ENCODE results near the gene ACOX1.

Gene ACOX1

DNA sequence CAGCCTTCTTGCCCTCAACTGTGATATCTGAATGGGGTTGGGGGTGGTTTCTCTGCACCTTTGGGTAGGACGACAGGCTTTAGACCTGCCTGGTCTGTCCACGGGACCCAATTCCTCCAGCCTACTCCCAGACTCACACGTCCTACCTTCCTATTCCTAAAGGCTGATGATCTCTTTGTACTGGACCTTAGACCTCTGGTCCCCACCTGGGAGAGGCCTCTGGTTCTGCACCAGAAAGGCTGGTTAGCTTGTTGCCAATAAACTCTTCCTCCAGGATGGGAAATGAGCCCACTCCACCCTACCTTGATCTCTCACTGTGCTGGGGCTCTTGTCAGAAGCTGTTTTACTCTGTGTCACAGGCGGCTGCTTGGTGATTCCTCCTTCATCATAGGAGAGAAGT lies 52.5 kb downstream of the ACOX1 start:
- no peak for DNase-seq

DNA sequence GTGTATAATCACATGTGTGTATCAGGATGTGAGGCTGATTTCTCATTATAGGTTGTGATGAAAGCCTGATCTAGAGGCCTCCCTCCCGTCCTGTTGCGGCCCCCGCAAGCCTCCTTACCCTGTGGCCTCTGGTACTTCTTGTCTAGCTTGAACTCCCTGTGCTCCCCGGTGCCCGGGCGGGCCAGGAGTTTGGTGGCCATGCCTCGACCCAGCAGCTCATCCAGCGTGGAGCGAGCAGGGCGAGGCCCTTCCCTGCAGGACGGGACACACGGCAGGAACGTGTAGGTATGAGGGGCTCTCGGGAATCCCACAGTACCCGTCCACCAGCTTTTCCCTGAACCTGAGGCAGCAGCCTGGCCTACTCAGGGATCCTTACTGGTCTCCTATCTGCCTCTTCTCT lies 53.1 kb downstream of the ACOX1 start:
- DNase-seq = no peak

DNA sequence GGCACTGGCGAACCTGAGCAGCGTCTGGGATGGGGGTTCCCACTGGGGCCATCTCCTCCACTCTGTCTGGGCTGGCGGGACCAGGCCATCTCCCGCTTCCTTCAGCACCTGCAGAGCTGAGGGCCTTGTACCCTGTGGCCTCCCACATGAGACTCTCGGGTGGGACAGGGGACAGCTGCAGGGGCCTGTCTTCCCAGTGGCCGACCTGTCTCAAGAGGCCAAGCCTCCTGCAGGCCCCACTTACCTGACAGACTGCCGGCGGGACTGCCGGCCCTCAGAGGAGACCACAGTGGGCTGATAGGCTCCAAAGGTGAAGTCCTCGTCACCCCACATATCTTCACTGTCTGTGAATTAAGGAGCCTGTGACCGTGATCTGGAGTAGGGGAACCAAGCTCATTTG lies 53.9 kb downstream of the ACOX1 start:
- DNase-seq = no peak

DNA sequence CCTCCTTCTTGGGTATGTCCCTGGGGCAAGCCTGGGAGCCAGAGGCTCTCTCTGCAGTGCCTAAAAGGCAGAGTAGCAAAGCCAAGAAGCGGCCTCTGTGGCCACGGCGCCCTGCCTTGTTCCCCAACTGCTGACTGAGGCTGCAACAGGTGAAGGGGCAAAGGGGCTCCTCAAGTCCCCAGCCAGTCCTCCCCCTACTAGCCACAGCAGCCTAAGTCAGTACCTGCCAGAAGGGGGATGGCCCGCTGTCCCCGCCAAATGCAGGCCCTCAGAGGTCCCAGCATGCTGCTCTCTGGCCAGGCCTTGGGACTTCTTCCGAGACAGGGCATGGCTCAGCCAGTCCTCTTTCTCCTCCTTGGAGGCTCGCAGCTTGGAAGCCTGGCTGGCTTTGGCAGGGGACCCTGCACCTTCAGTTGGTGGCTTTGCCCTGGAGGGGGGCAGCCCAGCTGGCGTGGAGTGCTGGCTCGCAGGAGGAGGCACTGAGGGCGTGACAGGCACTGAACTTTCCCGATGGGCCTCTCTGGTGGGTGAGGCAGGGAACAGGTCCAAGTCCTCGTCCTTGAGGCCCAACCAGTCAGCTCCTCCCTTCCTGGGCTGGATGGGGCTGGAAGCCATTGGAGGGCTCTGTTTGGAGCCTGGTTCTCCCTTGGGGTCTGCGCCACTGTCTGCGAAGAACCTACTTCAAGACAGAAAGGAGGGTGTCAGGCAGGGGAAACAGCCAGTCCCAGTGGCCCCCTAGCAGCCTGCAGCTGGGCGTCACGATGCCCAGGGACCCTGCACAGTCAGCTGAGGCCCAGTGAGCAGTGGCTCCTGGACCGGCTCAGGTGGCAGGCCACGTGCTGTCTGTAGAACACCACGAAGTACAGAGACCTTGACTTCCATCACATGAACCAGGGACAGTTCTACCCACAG lies 55.7 kb downstream of the ACOX1 start:
- no peak for DNase-seq

DNA sequence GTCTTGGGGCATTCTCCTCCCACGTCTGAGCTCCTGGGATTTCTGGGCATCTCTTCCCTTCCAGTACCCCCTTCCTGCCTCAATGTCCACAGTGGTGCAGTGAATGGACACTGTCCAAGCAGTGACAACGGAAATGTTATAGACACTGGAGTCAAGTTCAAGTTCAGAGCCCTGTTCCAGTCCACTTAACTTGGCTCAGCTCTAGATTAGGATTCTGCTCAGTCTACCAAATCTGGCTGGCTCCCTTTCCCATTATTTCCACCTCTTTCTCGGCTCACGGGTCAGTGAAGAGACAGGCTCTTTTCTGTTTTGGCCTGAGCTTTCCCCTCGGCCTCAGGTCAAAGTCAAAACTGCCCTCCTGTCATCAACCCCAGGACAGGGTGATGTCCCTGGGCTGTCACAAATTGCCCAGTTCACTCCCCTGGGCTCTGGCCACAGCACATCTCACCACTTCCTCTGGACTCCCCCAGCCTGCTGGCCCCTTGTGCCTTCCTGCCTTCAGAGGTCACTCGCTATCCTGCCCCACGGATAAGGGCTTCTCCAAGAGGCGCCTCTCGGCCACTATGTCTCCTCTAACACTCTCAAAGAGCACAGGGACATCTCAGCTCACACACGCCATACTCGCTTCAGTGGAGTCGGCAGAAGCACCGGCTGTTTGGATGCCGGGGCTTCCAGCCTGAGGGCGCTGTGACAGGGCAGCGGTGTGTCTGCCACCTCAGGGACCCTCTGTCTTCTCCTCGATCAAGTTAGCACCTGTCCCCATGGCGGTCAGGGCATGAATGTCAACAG lies 56.6 kb downstream of the ACOX1 start:
- DNase-seq = no peak

DNA sequence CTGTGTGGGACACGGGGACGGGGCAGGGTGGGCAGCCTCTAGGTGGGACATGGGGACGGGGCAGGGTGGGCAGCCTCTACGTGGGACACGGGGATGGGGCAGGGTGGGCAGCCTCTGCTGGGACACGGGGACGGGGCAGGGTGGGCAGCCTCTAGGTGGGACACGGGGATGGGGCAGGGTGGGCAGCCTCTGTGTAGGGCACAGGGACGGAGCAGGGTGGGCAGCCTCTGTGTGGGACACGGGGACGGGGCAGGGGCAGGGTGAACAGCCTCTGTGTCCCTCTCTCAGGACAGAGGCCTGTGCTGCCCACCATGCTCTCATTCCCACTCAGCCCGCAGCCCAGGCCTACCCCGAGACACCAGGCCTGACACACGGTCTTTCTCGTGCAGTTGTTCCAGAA lies 57.4 kb downstream of the ACOX1 start:
- no peak for DNase-seq

DNA sequence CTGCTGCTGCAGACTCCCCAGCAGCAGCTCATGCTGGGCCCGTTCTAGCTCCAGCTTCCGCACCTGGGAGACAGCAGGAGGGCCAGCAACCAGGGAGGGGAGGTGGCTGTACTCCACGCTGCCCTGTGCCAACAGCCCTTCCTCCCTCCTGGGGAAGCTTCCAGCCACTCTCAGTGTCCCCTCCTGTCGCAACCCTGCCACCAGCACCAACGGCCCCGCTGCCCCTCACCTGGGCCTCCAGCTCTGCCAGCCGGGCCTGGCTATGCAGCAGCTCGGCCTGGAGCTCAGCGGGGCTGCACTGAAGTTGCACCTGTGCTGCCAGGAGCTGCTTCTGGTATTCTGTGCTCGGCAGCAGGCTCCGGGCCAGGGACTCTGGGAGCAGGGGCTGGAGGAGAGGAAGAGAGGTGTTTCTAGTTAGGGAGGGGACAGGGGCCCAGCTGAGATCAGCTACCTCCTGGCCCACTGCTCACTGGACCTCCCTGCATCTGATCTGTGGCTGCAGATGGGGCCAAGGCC lies 58.9 kb downstream of the ACOX1 start:
- DNase-seq = peak; percentile 89 to 94

DNA sequence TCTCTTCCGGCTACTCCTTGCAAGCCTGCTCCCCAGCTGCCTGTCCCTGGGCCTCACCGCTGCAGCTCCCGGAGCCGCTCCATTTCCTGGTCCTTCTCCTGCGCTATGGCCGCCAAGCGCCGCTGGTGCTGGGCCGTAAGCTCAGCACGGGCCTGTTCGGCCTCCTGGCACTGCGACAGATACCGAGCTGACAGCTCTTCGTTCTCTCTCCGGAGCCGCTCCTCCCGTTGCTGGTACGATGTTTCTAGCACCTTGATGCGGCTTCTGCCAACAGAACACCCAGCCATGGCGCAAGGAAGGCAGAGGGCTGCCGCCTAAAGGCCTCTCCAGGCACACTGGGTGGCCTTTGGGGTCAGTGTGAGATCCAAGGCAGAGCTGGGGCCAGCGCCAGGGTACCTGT lies 59.4 kb downstream of the ACOX1 start:
- DNase-seq = peak; percentile 65 to 82

DNA sequence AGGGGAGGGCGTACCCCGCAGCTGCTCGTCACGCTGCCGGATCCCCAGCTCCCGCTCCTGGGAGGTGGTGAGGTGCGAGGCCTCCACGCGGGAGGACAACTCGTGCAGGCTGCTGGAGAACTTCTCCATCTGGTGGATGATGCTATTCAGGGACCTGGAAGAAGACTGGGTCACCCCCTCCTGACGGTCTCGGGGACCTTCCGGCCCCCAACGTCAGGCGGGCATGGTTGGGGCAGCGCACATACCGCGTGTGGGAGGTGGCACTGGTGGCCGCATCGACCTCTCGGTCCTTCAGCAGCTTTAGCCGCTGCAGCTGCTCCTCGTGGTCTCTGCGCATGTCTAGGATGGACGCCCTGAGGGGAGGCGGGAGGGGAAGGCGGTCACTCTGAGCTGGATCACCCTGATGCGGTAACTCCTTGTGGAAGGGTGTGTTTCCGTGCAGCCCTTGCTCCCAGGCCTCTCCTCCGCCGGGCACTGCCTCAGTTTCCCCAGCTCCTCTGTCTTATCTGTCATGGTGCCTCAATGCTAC lies 61.0 kb downstream of the ACOX1 start:
- DNase-seq = no peak

DNA sequence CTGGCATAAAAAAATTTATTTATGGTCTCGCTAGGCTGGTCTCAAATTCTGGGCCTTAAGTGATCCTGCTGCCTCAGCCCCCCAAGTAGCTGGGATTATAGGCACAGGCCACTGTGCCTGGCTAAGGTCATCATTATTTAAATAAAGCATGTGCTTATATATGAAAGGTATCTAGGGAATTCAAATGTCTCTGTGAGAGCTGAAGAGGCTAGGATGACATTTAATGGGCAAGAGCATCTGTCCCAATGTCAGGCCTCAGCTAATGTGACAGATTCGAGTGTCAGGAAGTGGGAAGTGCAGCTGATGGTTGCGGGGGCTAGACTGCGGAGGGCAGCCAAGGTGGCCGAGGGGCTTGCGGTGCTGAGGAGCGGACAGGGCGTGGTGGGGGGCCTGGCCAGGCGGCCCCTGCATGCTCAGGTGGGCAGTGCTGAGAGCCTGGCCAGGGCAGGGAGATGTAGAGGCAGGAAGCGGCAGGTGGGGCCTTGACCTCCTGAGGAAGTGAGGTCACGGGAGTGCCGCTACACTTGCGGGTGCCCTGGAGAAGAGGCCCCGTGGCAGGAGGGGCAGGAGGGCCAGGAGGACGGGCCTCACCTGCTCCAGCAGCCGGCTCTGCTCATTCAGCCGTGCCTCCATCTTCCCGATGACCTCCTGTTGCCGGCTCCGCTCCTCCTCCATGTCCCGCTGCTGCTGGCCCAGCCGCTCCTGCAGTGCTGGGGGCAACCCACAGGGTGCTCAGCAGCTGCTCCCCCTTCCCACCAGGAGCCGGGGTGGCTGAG lies 61.6 kb downstream of the ACOX1 start:
- DNase-seq = no peak

DNA sequence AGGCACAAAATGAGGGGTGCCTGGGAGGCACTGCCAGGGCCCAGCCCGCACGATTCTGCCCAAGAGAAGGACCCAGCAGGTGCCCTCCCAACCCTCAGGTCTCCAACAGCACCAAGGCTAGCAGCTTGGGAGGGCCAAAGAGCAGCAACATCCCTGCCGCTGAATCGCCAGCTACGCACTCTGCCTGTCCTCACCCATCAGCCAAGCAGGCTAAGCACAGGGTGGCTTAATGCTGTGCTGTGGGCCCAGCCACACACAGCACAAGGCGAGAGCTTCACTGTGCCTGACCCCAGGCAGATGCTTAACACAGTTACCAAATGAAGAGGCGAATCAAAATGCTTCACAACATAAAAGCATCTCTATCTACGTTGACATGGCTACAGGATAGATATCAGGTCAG lies 63.7 kb downstream of the ACOX1 start:
- no peak for DNase-seq

DNA sequence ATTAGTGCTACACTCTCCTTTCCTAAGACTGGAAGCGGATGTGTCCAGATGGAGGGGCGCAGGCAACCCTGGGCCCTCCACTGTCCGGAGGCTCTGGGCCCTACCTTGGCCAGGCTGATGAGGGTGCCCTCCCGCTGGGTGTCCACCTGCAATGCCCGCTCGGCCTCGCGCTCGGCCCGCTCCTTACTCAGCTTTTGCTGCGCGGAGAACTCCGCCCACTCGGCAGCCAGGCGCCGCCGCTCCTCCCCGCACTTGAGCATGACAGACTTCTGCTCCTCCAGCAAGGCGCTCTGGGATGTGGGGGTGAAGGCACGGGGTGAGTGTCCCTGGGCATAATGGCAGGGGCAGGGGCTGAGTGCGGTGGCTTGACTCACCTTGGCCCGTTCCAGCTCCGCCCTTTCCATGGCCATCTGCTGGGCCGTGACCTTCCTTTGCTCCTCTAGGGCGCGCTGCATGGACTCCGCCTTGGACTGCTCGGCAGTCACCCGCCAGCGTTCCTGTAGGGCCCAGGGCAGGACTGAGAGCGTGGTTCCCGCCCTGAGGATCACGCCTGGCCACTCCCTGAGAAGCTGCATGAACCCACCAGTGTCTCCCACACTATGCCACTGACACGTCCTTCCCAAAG lies 64.2 kb downstream of the ACOX1 start:
- no peak for DNase-seq

DNA sequence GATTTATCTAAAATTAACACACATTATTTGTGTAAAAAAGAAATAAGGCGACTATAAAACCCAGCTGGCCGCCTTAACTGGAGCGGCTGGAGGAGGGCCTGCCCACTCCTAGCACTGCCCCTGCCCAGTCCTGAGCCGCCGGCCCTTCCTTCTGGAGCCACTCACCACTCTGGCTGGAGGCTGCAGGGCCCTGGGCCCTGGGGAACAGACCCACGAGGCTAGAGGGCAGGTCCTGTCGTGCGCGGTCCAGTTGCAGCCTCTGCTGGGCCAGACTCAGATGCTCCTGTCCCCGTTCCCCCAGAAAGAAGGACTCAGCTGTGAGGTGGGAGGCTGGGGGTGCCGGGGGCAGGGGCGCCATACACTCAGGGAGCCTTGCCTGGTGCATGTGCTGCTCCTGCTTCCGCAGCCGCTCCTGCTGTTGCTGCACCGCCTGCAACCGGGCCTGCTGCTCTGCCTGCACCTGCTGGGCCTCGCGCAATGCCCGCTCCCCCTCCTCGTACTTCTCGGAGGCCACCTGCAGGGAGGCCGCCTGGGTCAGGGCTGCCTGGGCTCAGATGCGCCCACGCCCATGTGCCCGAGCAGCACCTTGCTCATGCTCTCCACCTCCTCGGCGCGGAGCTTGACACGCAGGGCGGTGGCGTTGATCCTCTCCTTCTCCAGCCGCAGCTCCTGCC lies 65.3 kb downstream of the ACOX1 start:
- no peak for DNase-seq

DNA sequence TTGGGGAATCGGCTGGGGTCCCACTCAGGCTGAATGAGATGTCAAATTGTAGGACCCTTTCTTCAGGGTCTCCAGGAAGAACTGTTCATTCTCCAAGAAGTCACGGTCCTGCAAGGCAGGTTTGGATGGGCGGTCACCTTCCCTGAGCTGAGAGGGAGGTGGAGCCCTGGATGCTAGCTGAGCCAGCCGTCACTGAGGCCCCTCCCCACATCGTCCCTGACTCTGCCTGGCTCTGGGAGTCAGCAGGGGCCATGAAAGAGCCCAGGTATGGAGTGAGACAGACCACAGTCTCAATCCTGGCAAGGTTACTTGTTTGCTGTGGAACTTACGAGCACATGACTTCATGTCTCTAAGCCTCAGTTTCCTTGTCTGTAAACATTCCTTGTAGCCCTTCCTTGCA lies 68.3 kb downstream of the ACOX1 start:
- DNase-seq = peak; percentile 65 to 88

DNA sequence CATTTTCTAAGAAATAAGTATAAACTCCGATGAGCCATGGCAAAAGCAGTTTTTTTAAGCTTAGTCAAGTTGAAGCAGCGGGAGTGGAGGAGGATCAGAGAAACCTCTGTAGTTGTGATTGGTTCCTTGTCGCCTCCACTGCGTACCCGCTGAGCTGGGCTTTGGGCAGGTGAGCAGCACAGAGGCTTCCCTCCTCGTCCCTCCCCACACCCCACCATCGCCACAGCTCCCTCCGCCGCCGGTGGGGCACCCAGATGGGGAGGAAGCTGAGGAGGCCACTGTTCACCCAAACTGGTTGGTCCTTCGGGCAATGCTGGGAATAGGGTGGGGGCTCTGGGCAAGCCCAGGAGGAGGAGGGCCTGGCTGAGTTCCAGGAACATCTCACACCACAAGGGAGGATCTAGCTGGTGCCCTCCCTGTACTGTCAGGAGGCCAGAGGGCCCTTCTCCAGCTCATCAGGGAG lies 69.1 kb downstream of the ACOX1 start:
- peak; percentile 90 to 98 for DNase-seq

DNA sequence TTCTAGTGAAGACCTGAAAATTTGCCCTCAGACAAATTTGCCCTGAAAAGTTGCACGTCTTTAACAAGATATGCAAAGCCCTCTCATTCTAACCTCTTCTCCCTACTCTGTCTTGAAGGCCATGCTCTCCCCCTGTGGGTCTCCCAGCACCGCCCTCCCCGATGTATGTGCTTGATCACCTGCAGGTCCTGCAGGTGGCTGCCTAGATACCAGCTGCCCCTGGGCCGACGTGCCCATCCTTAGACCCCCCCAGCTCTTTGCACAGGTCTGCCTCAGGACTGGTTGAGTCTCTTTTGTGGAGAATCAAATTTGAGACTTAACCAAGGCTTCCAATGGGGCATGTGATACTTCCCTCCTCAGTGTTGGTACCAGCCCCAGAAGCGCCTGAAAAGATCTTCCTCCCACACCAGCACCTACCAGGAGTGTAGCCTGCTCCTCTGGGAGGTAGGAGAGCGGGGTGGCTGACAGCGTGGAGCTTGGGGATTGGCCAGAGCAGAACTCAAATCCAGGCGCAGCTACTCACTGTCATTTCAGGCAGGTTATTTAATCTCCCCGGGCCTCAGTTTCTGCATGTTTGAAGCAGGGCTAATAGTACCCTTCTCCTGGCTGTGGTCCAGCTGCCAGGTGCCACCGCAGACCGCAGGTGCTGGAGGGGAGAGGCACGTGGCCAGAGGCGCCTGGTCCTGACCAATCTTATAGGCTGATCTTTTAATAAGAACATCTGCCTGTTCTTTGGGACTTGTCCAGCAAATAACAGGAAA lies 69.7 kb downstream of the ACOX1 start:
- peak; percentile 97 to 100 for DNase-seq

DNA sequence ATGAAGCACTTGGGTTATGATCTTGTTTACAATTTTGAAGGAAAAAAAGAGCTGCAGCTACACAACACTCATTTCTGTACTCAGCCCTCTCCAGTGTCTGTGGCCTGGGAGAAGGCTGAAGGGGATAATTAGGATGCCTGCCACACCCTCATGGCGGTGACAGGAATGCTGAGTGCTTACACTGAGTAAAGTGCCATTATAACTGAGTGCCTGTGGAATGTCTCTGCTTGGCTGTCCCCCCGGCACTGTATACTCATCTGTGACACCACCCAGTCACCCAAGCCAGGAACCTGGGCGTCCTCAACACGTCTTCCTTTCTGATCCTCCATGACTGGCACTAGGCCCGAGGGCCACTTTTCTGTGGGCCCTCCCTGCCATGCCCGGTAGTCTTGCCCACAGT lies 70.8 kb downstream of the ACOX1 start:
- DNase-seq = peak in 1 of 2 experiments; percentile 32

DNA sequence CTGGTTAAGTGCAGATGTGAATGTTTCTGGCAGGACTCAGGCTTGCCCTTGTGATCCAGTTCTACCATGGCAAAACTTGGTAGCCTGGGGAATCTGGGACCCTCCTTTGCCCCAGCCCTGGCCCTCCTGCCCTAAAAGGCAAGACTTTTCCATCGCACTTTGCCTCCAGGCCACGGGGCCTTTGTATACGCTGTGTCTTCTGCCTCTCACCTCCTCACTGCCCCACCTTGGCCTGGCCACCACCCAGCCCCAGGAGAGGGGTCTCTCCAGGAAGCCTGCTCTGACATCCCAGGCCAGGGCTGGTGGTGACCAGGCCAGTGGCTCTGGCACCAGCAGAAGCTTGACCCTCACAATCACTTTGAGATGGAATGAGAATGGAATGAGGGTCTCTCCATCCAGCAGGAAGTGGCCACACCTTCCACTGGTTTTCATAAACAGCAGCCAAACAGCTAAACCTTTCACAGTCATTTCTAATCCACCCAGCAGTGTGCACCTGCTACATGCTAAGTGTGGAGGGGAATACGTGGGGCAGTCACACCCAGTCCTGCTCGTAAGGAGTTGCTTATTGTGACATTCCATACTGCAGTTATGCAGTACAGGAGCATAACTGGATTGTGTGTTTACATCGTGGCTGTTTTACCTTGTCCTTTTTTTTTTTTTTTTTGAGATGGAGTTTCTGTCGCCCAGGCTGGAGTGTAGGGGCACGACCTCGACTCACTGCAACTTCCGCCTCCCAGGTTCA lies 72.7 kb downstream of the ACOX1 start:
- DNase-seq = no peak

DNA sequence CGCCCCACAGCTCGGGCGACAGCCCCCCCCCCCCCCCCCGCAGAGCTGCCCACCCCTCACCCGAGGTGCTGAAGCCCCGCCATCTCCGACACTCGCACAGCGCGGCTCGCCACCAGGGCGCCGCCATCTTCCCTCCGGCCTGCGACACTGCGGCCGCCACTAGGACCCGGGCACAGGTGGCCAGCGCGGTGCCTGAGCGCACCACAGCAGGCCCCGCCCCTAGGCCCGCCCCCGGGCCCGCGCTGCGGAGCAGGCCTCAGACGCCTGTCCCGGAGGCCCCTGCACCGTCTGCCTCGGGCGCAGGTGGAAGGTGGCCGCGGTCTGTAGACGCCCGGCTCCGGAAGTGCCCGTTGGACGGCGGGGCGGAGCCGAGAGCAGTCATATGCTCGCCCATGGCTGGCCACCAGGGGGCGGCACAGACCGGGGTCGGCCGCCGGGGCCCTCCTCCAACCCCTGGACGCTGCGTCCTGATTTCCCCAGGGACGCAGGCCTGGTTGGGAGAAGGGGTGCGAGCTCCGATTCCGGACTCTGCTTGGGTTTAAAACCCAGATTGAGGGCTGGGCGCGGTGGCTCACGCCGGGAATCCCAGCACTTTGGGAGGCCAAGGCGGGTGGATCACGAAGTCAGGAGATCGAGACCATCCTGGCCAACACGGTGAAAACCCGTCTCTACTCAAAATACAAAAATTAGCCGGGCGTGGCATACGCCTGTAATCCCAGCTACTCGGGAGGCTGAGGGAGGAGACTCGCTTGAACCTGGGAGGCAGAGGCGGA lies 74.0 kb downstream of the ACOX1 start, which contains the start of gene MRPL38:
TSS of gene MRPL38 (minus strand) at position 136 of the 773 bp plus-strand sequence. CDS start at position 127, 9 bp downstream.
- DNase-seq = peak; percentile 98 to 99
